ENCODE measurements around the gene XAGE1A. TPM values are rescaled to one million over a fixed set of nuclear protein-coding genes. Genes with fewer than 3 reads are reported as not detected.
"Not testable (repeated sequence)": the region's sequence is repeated elsewhere in the genome, so short reads cannot be mapped to it uniquely, and the experiment has no call there.

Gene XAGE1A
- total RNA-seq, 1 experiment from 2014 or later, result not detected

- H3K4me1 ChIP-seq (replicated peaks), result no peaks in the 10 kb centered on the region
- H3K27ac ChIP-seq, result no peak overlapping the region
- DNase-seq (ENCODE audit: low read depth in 1 of 2, low spot score in 2 of 2), result no peak
- H3K4me3 ChIP-seq, result no peak overlapping the region
- no peaks in the 10 kb centered on the region for H3K27me3 ChIP-seq (replicated peaks)
- H3K9me3 ChIP-seq (replicated peaks), result no peaks in the 10 kb centered on the region
- H3K36me3 ChIP-seq, result no peaks in the 10 kb centered on the region
These were observed 48.7 kb downstream of the XAGE1A start for GRCh38 chrX:52544147-52544840.

DNA sequence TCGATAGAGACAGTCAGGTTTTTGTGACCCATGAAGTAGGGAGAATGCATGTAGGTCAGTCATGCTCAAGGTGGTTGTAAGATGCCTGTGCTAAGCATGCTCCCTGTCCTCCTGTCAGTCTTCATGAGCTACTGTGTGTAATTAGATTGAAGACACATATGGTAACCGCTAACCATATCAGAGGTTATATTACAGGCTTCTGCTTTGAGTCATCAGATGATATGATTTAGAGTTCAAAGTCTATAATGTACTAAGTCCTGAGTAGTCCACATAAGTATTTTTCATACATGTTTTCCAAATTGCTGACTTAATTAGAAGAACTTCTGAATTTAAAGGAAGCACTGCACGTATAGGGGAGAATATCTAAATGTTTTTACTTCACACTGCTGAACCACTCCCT, 53.2 kb downstream of the XAGE1A start:
- not testable (repeated sequence) for H3K27ac ChIP-seq; H3K27me3 ChIP-seq (replicated peaks); H3K4me1 ChIP-seq (replicated peaks); H3K36me3 ChIP-seq; H3K4me3 ChIP-seq; H3K9me3 ChIP-seq (replicated peaks); DNase-seq (ENCODE audit: low read depth in 1 of 2, low spot score in 2 of 2)

Other genes starting within 250 kb of the XAGE1A start
- 0.39 and 2.7 TPM in 2 replicates for gene XAGE2, start 126.8 kb upstream of the XAGE1A start, total RNA-seq (2014; rRNA removed; shearing (Covaris generic))
- gene XAGE1B, start 21.3 kb downstream of the XAGE1A start, total RNA-seq (2014; rRNA removed; shearing (Covaris generic)), result not detected in 2 replicates
- not detected in 2 replicates for gene SSX7, start 159.1 kb downstream of the XAGE1A start, total RNA-seq (2014; rRNA removed; shearing (Covaris generic))
- gene SSX2, start 211.4 kb downstream of the XAGE1A start, total RNA-seq (2014; rRNA removed; shearing (Covaris generic)), result not detected in 2 replicates

Measured in SJSA1 (cell line).